Ascending aorta (tissue), 2 donors: ENCODE measurements around the gene CALY. TPM values are rescaled to one million over a fixed set of nuclear protein-coding genes. Genes with fewer than 3 reads are reported as not detected.
A peak's percentile ranks its signal among the peaks of the same experiment; 100 is the strongest.

Source experiments
- DNase-seq, 2 donors: peaks; one replicate each; pipeline ENCODE4 v3.0.0-alpha.2; 2019; ENCODE audit warnings: low spot score in 2 of 2
- H3K27ac ChIP-seq, 2 donors: fragments of 200-600 bp; sonication (generic); one replicate each; pipeline ENCODE4 v1.5.1; 2016 to 2017; ENCODE audit warnings: mild to moderate bottlenecking in 1 of 2
- H3K27me3 ChIP-seq: fragments of 200-600 bp; sonication (generic); one replicate; pipeline ENCODE4 v1.5.1; 2017
- H3K36me3 ChIP-seq, 2 donors: fragments of 200-600 bp; sonication (generic); one replicate each; pipeline ENCODE4 v1.5.1; 2016
- H3K4me1 ChIP-seq, 2 donors: fragments of 200-600 bp; sonication (generic); one replicate each; pipeline ENCODE4 v1.5.1; 2016 to 2017; ENCODE audit warnings: mild to moderate bottlenecking in 1 of 2
- H3K4me3 ChIP-seq, 2 donors: fragments of 200-600 bp; sonication (generic); one replicate each; pipeline ENCODE4 v1.5.1; 2016 to 2017; ENCODE audit warnings: mild to moderate bottlenecking in 1 of 2
- H3K9me3 ChIP-seq, 2 donors: fragments of 200-600 bp; sonication (generic); one replicate each; pipeline ENCODE4 v1.5.1; 2016
- CTCF ChIP-seq, 3 experiments: fragments of 200-600 bp in 2 of 3; fragments of 450-650 bp in 1 of 3; sonication (generic) in 2 of 3; IDR thresholded peaks; one replicate each; pipeline ENCODE4 v1.5.1; 2016 to 2019; ENCODE audit warnings: antibody characterized with exemption in 3 of 3, mild to moderate bottlenecking in 1 of 3, moderate library complexity in 1 of 3
- intact Hi-C: fragments of 100-400 bp; cut with DNase I; formaldehyde crosslinking; loops from one replicate; pipeline ENCODE4 v1.15.1; 2023
- total RNA-seq: library from RNA; depleted of rRNA; stranded (reverse); fragments of >200 nt; gene quantifications from one replicate; pipeline ENCODE4 v1.1.0, GENCODE V29; 2016

Gene CALY
- total RNA-seq, 1 donor from 2014 or later = not detected

GRCh38 chr10:133341983-133342382, 5.3 kb upstream of the CALY start:
- Histone ChIP-seq H3K27me3 (peaks cover 5% of the 10 kb centered on the region), H3K36me3 (no peaks in the 10 kb centered on the region), H3K27ac (no peak overlapping the region), H3K4me1 (no peaks in the 10 kb centered on the region), H3K9me3 (no peaks in the 10 kb centered on the region), H3K4me3 (no peak overlapping the region)
- no peak for DNase-seq
- TF ChIP-seq CTCF (IDR thresholded peaks at IDR 0.05) = no peak
- intact Hi-C loops = no loop called here

GRCh38 chr10:133339708-133340380, 3.1 kb upstream of the CALY start:
- peaks cover 25% of the 10 kb centered on the region for H3K27me3 ChIP-seq
- DNase-seq = no peak
- no peaks in the 10 kb centered on the region for H3K9me3 ChIP-seq
- no peaks in the 10 kb centered on the region for H3K36me3 ChIP-seq
- intact Hi-C loops = no loop called here
- H3K4me3 ChIP-seq = no peak overlapping the region
- H3K4me1 ChIP-seq = peaks cover 9 to 18% of the 10 kb centered on the region in 2 donors
- no peak for TF ChIP-seq CTCF (IDR thresholded peaks at IDR 0.05)
- no peak overlapping the region for H3K27ac ChIP-seq

- no peak for TF ChIP-seq CTCF (IDR thresholded peaks at IDR 0.05)
- Histone ChIP-seq H3K4me1 (peaks cover 9 to 18% of the 10 kb centered on the region in 2 donors), H3K36me3 (no peaks in the 10 kb centered on the region), H3K4me3 (no peak overlapping the region), H3K9me3 (no peaks in the 10 kb centered on the region), H3K27ac (no peak overlapping the region), H3K27me3 (peaks cover 27% of the 10 kb centered on the region)
- intact Hi-C loops = no loop called here
- no peak for DNase-seq
Observed at GRCh38 chr10:133338080-133339071, 1.7 kb upstream of the CALY start.

- H3K4me3 ChIP-seq = no peak overlapping the region
- H3K27ac ChIP-seq = no peak overlapping the region
- peaks cover 9 to 18% of the 10 kb centered on the region in 2 donors for H3K4me1 ChIP-seq
- H3K36me3 ChIP-seq = no peaks in the 10 kb centered on the region
- TF ChIP-seq CTCF (IDR thresholded peaks at IDR 0.05) = no peak
- peaks cover 27% of the 10 kb centered on the region for H3K27me3 ChIP-seq
- intact Hi-C loops = no loop called here
- no peak for DNase-seq
- H3K9me3 ChIP-seq = no peaks in the 10 kb centered on the region
Observed at GRCh38 chr10:133337370-133337725, 652 bp upstream of the CALY start.

GRCh38 chr10:133336118-133336576, 549 bp downstream of the CALY start:
- H3K27me3 ChIP-seq = peaks cover 27% of the 10 kb centered on the region
- intact Hi-C loops = no loop called here
- H3K4me3 ChIP-seq = peak overlapping the region; percentile 34 to 59
- no peaks in the 10 kb centered on the region for H3K36me3 ChIP-seq
- no peak for TF ChIP-seq CTCF (IDR thresholded peaks at IDR 0.05)
- no peaks in the 10 kb centered on the region for H3K9me3 ChIP-seq
- H3K27ac ChIP-seq = no peak overlapping the region
- DNase-seq = no peak
- peaks cover 9 to 18% of the 10 kb centered on the region in 2 donors for H3K4me1 ChIP-seq
